ENCODE results near the gene COX11.

Gene COX11

DNA sequence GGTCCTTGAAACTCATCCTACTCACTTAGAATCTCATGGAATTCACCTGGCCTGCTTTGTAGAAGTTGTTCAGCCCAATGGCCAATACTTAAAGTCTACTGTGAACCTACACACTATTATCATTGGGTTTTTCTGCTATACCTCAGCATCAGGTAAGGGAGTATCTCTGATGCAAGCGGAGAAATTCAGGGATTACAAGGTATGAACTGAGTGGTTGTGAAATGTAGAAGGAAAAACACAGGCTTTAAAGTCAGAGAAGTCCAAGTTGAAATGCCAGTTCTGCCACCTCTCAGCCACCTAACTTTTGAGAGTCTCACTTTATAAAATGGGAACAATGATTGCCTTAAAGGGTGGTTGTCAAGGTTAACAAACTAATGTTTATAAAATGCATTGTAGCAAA is 31.0 kb downstream of the COX11 start:
- H3K27ac ChIP-seq (ENCODE audit: low read length) = no peak overlapping the region
- H3K36me3 ChIP-seq (ENCODE audit: insufficient read depth, low read length) = no peaks in the 10 kb centered on the region
- TF ChIP-seq EZH2 (IDR thresholded peaks at IDR 0.05; ENCODE audit: borderline replicate concordance, low read depth, low read length, severe bottlenecking) = no peak
- TF ChIP-seq, protein P1, sequence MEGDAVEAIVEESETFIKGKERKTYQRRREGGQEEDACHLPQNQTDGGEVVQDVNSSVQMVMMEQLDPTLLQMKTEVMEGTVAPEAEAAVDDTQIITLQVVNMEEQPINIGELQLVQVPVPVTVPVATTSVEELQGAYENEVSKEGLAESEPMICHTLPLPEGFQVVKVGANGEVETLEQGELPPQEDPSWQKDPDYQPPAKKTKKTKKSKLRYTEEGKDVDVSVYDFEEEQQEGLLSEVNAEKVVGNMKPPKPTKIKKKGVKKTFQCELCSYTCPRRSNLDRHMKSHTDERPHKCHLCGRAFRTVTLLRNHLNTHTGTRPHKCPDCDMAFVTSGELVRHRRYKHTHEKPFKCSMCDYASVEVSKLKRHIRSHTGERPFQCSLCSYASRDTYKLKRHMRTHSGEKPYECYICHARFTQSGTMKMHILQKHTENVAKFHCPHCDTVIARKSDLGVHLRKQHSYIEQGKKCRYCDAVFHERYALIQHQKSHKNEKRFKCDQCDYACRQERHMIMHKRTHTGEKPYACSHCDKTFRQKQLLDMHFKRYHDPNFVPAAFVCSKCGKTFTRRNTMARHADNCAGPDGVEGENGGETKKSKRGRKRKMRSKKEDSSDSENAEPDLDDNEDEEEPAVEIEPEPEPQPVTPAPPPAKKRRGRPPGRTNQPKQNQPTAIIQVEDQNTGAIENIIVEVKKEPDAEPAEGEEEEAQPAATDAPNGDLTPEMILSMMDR (IDR thresholded peaks at IDR 0.05; ENCODE audit: borderline replicate concordance, extremely low read depth, low read length, poor library complexity, severe bottlenecking) = no peak
- no peak overlapping the region for H2AFZ ChIP-seq (ENCODE audit: low read depth, low read length)
- H3K27me3 ChIP-seq (ENCODE audit: insufficient read depth, low read length, poor library complexity) = no peaks in the 10 kb centered on the region
- no peak for DNase-seq
- no peak for ATAC-seq (ENCODE audit: insufficient read depth, low read depth)
- H3K4me3 ChIP-seq (ENCODE audit: low read depth in 1 of 2, low read length in 2 of 2) = no peak overlapping the region
- no peaks in the 10 kb centered on the region for H3K9me3 ChIP-seq (ENCODE audit: insufficient read depth, low read length, severe bottlenecking)
- H3K9ac ChIP-seq (ENCODE audit: low read depth, low read length) = no peak overlapping the region
- no peaks in the 10 kb centered on the region for H4K20me1 ChIP-seq (ENCODE audit: insufficient read depth, low read length)
- no peaks in the 10 kb centered on the region for H3K79me2 ChIP-seq (ENCODE audit: insufficient read depth, low read length)
- H3K4me1 ChIP-seq (ENCODE audit: insufficient read depth, low read length) = no peaks in the 10 kb centered on the region
- no peak overlapping the region for H3K4me2 ChIP-seq (ENCODE audit: insufficient read depth, low read length)

DNA sequence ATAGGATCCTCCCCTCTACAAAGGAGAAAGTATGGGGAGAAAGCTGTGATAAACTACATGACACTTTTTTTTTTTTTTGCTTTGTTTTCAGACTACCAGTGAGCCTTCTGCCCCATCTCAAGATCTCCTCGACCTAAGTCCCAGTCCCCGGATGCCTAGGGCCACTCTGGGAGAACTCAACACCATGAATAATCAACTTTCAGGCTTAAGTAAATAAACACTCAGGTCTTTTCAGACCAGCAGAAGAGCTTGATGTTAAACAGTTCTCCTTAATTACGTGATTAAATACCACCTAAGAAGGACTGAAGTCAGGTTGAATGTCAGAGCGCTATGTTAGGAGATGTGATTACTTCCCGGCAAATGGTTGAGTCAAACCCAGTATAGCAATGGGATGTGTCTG is 31.4 kb downstream of the COX11 start:
- H3K27ac ChIP-seq (ENCODE audit: low read length) = no peak overlapping the region
- H3K4me1 ChIP-seq (ENCODE audit: insufficient read depth, low read length) = no peaks in the 10 kb centered on the region
- H3K27me3 ChIP-seq (ENCODE audit: insufficient read depth, low read length, poor library complexity) = no peaks in the 10 kb centered on the region
- H3K79me2 ChIP-seq (ENCODE audit: insufficient read depth, low read length) = no peaks in the 10 kb centered on the region
- no peaks in the 10 kb centered on the region for H3K9me3 ChIP-seq (ENCODE audit: insufficient read depth, low read length, severe bottlenecking)
- TF ChIP-seq, protein P1 (IDR thresholded peaks at IDR 0.05; ENCODE audit: borderline replicate concordance, extremely low read depth, low read length, poor library complexity, severe bottlenecking) = no peak
- no peak for TF ChIP-seq EZH2 (IDR thresholded peaks at IDR 0.05; ENCODE audit: borderline replicate concordance, low read depth, low read length, severe bottlenecking)
- H3K36me3 ChIP-seq (ENCODE audit: insufficient read depth, low read length) = no peaks in the 10 kb centered on the region
- H3K9ac ChIP-seq (ENCODE audit: low read depth, low read length) = no peak overlapping the region
- H4K20me1 ChIP-seq (ENCODE audit: insufficient read depth, low read length) = no peaks in the 10 kb centered on the region
- DNase-seq = no peak
- no peak overlapping the region for H3K4me2 ChIP-seq (ENCODE audit: insufficient read depth, low read length)
- no peak overlapping the region for H3K4me3 ChIP-seq (ENCODE audit: low read depth in 1 of 2, low read length in 2 of 2)
- no peak overlapping the region for H2AFZ ChIP-seq (ENCODE audit: low read depth, low read length)
- no peak for ATAC-seq (ENCODE audit: insufficient read depth, low read depth)

DNA sequence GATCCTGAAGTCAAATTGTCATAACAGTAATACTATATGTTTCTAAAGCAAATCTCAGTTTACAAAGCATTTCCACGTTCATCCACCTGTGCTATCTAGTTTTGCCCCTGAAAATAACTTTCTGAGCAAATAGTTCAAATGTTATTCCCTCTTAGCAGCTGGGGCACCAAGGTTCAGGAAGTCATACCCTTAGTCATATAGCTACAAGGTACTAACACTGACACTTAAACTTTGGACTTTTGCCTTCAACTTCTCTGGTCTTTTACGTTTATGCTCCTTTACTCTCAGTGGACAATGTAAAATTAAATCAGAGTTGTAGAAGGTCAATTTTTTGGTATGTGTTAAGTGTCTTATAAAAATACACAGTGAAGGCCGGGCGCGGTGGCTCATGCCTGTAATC is 33.0 kb downstream of the COX11 start:
- Histone ChIP-seq H3K36me3 (ENCODE audit: insufficient read depth, low read length) (no peaks in the 10 kb centered on the region), H3K4me1 (ENCODE audit: insufficient read depth, low read length) (no peaks in the 10 kb centered on the region), H3K9ac (ENCODE audit: low read depth, low read length) (no peak overlapping the region), H3K27me3 (ENCODE audit: insufficient read depth, low read length, poor library complexity) (no peaks in the 10 kb centered on the region), H3K27ac (ENCODE audit: low read length) (no peak overlapping the region), H3K4me3 (ENCODE audit: low read depth in 1 of 2, low read length in 2 of 2) (no peak overlapping the region), H2AFZ (ENCODE audit: low read depth, low read length) (no peak overlapping the region), H3K79me2 (ENCODE audit: insufficient read depth, low read length) (no peaks in the 10 kb centered on the region), H3K4me2 (ENCODE audit: insufficient read depth, low read length) (no peak overlapping the region), H4K20me1 (ENCODE audit: insufficient read depth, low read length) (no peaks in the 10 kb centered on the region), H3K9me3 (ENCODE audit: insufficient read depth, low read length, severe bottlenecking) (no peaks in the 10 kb centered on the region)
- DNase-seq = no peak
- no peak for ATAC-seq (ENCODE audit: insufficient read depth, low read depth)
- TF ChIP-seq, protein P1 (IDR thresholded peaks at IDR 0.05; ENCODE audit: borderline replicate concordance, extremely low read depth, low read length, poor library complexity, severe bottlenecking) = no peak
- TF ChIP-seq EZH2 (IDR thresholded peaks at IDR 0.05; ENCODE audit: borderline replicate concordance, low read depth, low read length, severe bottlenecking) = no peak

DNA sequence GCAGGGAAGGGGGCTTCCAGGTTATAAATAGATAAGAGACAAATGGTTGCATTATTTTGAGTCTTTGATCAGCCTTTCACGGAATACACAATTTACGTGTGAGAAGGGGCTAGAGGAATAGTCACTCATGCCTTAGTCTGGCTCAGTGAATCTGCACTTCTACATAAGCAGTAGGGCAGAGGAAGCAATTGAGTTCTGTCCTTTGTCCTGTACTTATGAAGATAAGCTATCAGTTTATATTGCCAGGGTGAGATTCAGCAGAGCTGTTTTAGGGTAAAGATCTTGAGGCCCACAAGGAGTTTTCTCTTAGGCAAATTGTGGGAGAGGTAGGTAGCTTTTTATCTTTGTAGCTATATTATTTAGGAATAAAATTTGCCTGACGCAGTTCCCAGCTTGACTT is 34.5 kb downstream of the COX11 start:
- Histone ChIP-seq H3K79me2 (ENCODE audit: insufficient read depth, low read length) (no peaks in the 10 kb centered on the region), H3K4me3 (ENCODE audit: low read depth in 1 of 2, low read length in 2 of 2) (no peak overlapping the region), H3K4me1 (ENCODE audit: insufficient read depth, low read length) (no peaks in the 10 kb centered on the region), H3K36me3 (ENCODE audit: insufficient read depth, low read length) (no peaks in the 10 kb centered on the region), H3K27ac (ENCODE audit: low read length) (no peak overlapping the region), H3K4me2 (ENCODE audit: insufficient read depth, low read length) (no peak overlapping the region), H3K9ac (ENCODE audit: low read depth, low read length) (no peak overlapping the region), H3K27me3 (ENCODE audit: insufficient read depth, low read length, poor library complexity) (no peaks in the 10 kb centered on the region), H2AFZ (ENCODE audit: low read depth, low read length) (no peak overlapping the region), H3K9me3 (ENCODE audit: insufficient read depth, low read length, severe bottlenecking) (no peaks in the 10 kb centered on the region), H4K20me1 (ENCODE audit: insufficient read depth, low read length) (no peaks in the 10 kb centered on the region)
- TF ChIP-seq, protein P1 (IDR thresholded peaks at IDR 0.05; ENCODE audit: borderline replicate concordance, extremely low read depth, low read length, poor library complexity, severe bottlenecking) = no peak
- no peak for TF ChIP-seq EZH2 (IDR thresholded peaks at IDR 0.05; ENCODE audit: borderline replicate concordance, low read depth, low read length, severe bottlenecking)
- ATAC-seq (ENCODE audit: insufficient read depth, low read depth) = no peak
- no peak for DNase-seq

Measured in DND-41 (cell line).